Gastroesophageal sphincter (tissue), 4 donors: ENCODE data around the gene CTNNB1. TPM values are rescaled to one million over a fixed set of nuclear protein-coding genes. Genes with fewer than 3 reads are reported as not detected.

Experiments
- ATAC-seq: fragments of 150-250 bp; one replicate; pipeline ENCODE4 v1.9.1; 2016; ENCODE audit warnings: mild to moderate bottlenecking, moderate library complexity
- H3K27ac ChIP-seq, 4 donors: fragments of 200-600 bp; sonication (generic) in 3 of 4; 1 replicate in 3 of 4; 2 replicates in 1 of 4; pipeline ENCODE4 v1.5.1; 2016 to 2019
- H3K27me3 ChIP-seq: fragments of 200-600 bp; sonication (generic); one replicate; pipeline ENCODE4 v1.5.1; 2019
- H3K36me3 ChIP-seq, 2 donors: fragments of 200-600 bp; sonication (generic); one replicate each; pipeline ENCODE4 v1.5.1; 2019; ENCODE audit warnings: control low read depth in 1 of 2
- H3K4me1 ChIP-seq, 3 donors: fragments of 200-600 bp; sonication (generic); 1 replicate in 2 of 3; 2 replicates in 1 of 3; pipeline ENCODE4 v1.5.1; 2016 to 2019; ENCODE audit warnings: control low read depth in 2 of 3
- H3K4me3 ChIP-seq, 2 donors: fragments of 200-600 bp; sonication (generic); one replicate each; pipeline ENCODE4 v1.5.1; 2019; ENCODE audit warnings: mild to moderate bottlenecking in 1 of 2, moderate library complexity in 1 of 2
- H3K9me3 ChIP-seq, 3 donors: fragments of 200-600 bp; sonication (generic); one replicate each; pipeline ENCODE4 v1.5.1; 2017 to 2019; ENCODE audit warnings: control low read depth in 2 of 3
- CTCF ChIP-seq, 4 experiments: fragments of 200-600 bp in 2 of 4; fragments of 450-650 bp in 2 of 4; sonication (generic) in 1 of 4; IDR thresholded peaks; one replicate each; pipeline ENCODE4 v1.5.1; 2017 to 2019; ENCODE audit warnings: antibody characterized with exemption in 4 of 4, mild to moderate bottlenecking in 2 of 4, moderate library complexity in 2 of 4
- EP300 ChIP-seq: sonication (generic); formaldehyde crosslinking; IDR thresholded peaks from one replicate; pipeline ENCODE4 v1.6.1; 2017; ENCODE audit warnings: antibody characterized with exemption, mild to moderate bottlenecking
- POLR2A ChIP-seq, 2 donors: fragments of 450-650 bp; IDR thresholded peaks; one replicate each; pipeline ENCODE4 v1.6.1; 2017; ENCODE audit warnings: antibody characterized with exemption in 2 of 2, mild to moderate bottlenecking in 2 of 2, moderate library complexity in 1 of 2
- POLR2AphosphoS5 ChIP-seq: sonication (generic); formaldehyde crosslinking; IDR thresholded peaks from one replicate; pipeline ENCODE4 v1.6.1; 2017; ENCODE audit warnings: antibody characterized with exemption
- WGBS, 2 donors: methylation state at CpG; one replicate each; pipeline ENCODE4 v1.1.5; 2018; ENCODE audit warnings: low coverage in 1 of 2; 5-methylcytosine and 5-hydroxymethylcytosine counted together
- total RNA-seq, 4 donors: library from RNA; depleted of rRNA; stranded (reverse); fragments of >200 nt; gene quantifications; one replicate each; pipeline ENCODE4 v1.1.0, GENCODE V29; 2016

CTNNB1 gene
- total RNA-seq, 4 donors from 2014 or later: 338 to 449 (median 412) TPM

- no peak overlapping the region for H3K4me3 ChIP-seq
- no peak for ATAC-seq
- no peak overlapping the region for H3K27ac ChIP-seq
- WGBS, 2 donors: 0% methylated on average over 1 of the region's 6 CpGs; no CpG with 5 or more reads in 1 of the 2 donors
- H3K4me1 ChIP-seq: peaks cover 0 to 17% (median 0%) of the 10 kb centered on the region in 3 donors
- no peaks in the 10 kb centered on the region for H3K9me3 ChIP-seq
- H3K27me3 ChIP-seq: no peaks in the 10 kb centered on the region
- no peak for TF ChIP-seq POLR2A (IDR thresholded peaks at IDR 0.05)
- TF ChIP-seq EP300: no peak
- no peak for TF ChIP-seq POLR2AphosphoS5
- TF ChIP-seq CTCF (IDR thresholded peaks at IDR 0.05): no peak
- peaks cover 0 to 45% of the 10 kb centered on the region in 2 donors for H3K36me3 ChIP-seq
These were observed 45.5 kb downstream of the CTNNB1 start for GRCh38 chr3:41244620-41245336.

- peaks cover 0 to 21% of the 10 kb centered on the region in 2 donors for H3K36me3 ChIP-seq
- no peak for ATAC-seq
- H3K4me3 ChIP-seq: no peak overlapping the region
- no peak overlapping the region for H3K27ac ChIP-seq
- WGBS, 2 donors: 63 to 73% methylated on average over 3 to 7 of the region's 12 CpGs
- no peaks in the 10 kb centered on the region for H3K9me3 ChIP-seq
- H3K27me3 ChIP-seq: no peaks in the 10 kb centered on the region
- peaks cover 0 to 17% (median 0%) of the 10 kb centered on the region in 3 donors for H3K4me1 ChIP-seq
- TF ChIP-seq POLR2A (IDR thresholded peaks at IDR 0.05) (no peak), EP300 (no peak), CTCF (IDR thresholded peaks at IDR 0.05) (no peak), POLR2AphosphoS5 (no peak)
These were observed 48.0 kb downstream of the CTNNB1 start for GRCh38 chr3:41247055-41248004.

GRCh38 chr3:41248525-41248924, 49.2 kb downstream of the CTNNB1 start:
- Histone ChIP-seq H3K36me3 (peaks cover 0 to 18% of the 10 kb centered on the region in 2 donors), H3K27ac (no peak overlapping the region), H3K4me3 (no peak overlapping the region), H3K4me1 (peaks cover 0 to 17% (median 0%) of the 10 kb centered on the region in 3 donors), H3K9me3 (no peaks in the 10 kb centered on the region), H3K27me3 (no peaks in the 10 kb centered on the region)
- 75% methylated on average over 2 of the region's 3 CpGs; no CpG with 5 or more reads in 1 of the 2 donors for WGBS, 2 donors
- no peak for ATAC-seq
- TF ChIP-seq POLR2AphosphoS5 (no peak), EP300 (no peak), POLR2A (IDR thresholded peaks at IDR 0.05) (no peak), CTCF (IDR thresholded peaks at IDR 0.05) (no peak)

GRCh38 chr3:41249318-41249717, 50.0 kb downstream of the CTNNB1 start:
- TF ChIP-seq EP300: no peak
- no peak for TF ChIP-seq POLR2AphosphoS5
- no peak for TF ChIP-seq POLR2A (IDR thresholded peaks at IDR 0.05)
- no peak for TF ChIP-seq CTCF (IDR thresholded peaks at IDR 0.05)
- H3K9me3 ChIP-seq: no peaks in the 10 kb centered on the region
- ATAC-seq: no peak
- H3K27ac ChIP-seq: no peak overlapping the region
- H3K27me3 ChIP-seq: no peaks in the 10 kb centered on the region
- WGBS, 2 donors: 100% methylated on average over 1 of the region's 3 CpGs; no CpG with 5 or more reads in 1 of the 2 donors
- peaks cover 0 to 17% (median 0%) of the 10 kb centered on the region in 3 donors for H3K4me1 ChIP-seq
- peaks cover 0 to 16% of the 10 kb centered on the region in 2 donors for H3K36me3 ChIP-seq
- H3K4me3 ChIP-seq: no peak overlapping the region
